CD4-positive, alpha-beta T cell treated with Interleukin-17A for 4 hours (primary cell): Measurements from ENCODE around the gene RNF11.

Source experiments
- DNase-seq: peaks from one replicate; pipeline ENCODE4 v3.0.0-alpha.2; 2020; ENCODE audit warnings: mixed read lengths

Gene RNF11

DNA sequence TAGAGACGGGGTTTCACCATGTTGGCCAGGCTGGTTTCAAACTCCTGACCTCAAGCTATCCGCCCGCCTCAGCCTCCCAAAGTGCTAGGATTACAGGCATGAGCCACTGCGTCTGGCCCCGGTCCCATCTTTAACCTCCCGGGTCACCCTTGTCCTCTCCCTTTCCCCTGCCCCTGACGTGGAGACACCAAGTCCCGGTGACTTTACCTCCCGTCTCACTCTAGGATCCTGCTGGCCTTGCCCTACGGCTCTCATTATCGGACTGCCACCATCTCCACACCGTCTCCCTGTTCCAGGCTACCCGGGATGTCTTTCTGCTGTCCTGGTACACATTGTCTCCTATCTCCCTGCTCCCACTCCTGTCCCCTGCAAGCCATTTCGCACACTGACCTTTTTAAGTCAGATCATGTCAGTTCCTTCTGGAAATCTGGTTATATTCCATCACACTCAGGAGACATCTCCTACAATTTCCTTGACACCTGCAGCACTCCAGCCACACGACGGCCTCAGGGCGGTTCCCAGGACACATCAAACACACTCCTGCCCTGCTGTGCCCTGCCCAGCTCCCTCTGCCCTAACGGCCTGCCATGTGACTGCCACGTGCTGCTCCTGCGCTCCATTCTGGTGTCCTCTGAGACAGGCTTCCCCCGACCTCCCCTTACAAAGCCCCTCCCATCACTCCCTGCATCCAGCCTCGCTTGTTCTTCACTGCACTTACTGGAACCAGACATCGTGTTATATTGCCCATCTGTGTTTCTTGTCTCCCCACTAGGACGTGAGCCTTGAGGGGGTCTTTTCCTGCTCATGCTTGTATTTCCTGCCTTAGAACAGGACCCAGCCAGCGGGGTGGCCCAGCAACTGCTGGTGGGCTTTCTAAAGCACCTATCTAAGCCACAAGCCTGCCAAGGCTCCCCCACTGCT is 61.6 kb downstream of the RNF11 start:
- DNase-seq, result no peak

DNA sequence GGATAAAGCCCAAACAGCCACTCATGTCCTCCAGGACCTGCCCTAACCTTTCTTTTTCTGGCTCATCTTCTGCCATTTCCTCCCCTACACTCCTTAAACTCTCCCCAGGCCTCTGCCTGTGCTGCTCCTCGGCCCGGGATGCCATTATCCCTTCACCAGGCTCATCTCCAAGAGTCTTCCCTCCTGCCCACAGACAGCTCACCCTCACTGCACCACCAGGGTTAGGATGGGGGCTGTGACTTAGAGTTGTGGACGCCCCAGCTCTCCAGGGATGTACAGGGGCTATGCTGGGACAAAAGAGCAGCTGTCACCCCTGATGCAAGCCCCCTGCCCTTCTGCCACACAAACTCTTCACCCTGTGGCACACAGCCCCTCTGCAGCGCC is 62.2 kb downstream of the RNF11 start:
- DNase-seq, result no peak

DNA sequence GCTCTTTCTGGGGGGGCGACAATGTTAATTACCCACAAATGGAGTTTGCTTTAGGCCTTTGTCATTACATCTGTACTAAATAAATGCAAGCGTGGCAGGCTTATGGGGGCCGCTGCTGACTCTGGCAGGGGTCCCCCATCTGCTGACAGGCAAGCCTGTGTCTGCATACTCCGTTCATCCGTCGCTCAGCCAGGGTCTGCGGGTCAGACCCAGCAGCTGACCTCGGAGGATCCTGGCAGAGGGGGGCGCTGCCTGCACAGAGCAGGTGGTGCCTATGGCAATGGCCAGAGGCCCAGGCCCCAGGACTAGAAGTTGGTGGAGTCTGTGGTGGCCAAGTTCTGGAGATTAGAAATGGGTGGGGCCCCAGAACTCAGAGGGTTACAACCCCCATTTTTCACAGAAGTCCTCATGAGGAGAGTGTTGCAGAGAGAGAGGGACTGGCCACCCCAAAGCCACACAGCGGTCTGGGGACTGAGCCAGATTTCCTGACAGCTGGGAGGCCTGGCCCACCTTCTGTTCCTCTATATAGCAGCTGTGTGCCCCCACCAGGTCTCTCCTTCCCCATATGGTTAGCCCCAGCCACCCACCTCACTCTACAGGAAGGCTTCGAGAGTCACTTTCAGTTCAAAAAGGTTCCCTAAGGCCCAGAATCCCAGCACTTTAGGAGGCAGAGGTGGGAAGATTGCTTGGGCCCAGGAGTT is 63.3 kb downstream of the RNF11 start:
- DNase-seq, result no peak

DNA sequence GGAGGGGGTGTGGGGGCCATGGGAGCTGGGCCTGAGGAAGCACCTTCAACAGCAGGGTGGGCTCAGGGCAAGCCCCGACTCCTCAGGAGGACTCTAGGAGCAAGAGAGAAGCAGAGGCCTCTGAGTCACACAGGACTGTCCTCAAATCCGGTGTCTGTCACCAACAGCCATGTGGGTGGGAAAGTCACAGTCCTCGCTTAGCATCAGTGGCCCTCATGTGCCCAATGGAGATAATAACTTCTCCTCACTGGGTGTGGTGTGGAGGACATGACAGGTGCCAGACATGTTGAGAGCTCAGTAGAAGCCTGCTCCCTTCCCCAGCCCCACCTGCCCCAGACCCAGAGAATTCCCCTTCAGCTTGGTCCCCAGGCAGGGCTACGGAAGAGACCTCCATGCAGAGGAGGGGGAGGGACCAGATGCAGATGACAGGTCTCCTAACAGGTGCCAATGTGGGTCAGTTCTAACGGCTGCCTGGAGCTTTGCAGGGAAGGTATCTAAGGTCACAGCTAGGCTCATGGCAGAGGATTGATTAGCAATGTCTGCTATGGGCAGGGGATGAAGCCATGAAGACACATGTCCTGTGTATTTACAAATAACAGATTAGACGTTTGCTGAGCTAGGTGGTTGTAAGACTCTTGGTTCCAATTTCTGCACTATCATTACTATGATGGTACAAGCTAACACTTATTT is 64.1 kb downstream of the RNF11 start:
- no peak for DNase-seq

DNA sequence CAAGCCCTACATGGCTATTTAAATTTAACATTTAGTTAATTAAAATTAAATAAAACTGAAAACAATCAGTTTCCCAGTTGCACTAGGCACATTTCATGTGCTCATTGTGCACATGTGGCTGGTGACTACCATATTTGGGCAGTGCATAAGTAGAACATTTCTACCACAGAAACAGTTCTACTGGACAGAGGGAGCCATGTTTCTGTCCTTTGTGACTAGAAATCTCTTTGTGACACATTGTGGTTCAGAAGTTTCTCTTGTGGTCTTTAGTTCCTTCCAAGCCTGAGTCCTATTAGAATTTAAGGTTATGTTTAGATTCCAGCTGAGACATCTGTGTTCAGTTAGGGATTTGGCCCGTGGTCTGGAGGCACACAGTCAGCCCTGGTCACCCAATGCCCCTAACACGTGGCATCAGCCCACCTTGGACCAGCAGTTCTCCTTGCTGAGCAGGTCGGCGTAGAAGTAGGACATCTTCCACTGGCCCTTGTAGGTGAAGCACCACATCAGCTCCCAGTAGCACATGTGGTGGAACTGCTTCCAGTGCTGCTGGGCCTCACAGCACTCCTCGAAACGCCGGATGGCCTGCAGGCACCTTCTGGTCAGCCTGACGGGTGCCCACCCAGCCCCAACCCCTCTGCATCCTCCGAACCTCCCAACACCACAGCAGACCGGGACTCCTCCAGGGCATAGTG is 65.2 kb downstream of the RNF11 start:
- no peak for DNase-seq

DNA sequence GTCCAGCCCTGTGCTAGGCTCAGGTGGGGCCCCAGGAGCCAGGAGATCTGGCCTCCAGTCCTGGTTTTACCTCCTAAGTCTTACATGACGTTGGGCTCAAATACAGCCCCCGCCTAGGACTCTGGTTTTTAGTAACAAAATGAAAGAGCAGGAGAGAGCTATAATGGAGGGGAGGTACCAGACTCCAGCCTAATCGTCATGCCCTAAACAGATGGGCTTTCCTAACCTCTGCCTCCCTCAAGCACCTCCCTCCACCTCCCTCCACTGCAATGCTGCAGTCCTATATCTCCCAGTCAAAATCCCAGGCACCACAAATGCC is 65.7 kb downstream of the RNF11 start:
- DNase-seq, result no peak

DNA sequence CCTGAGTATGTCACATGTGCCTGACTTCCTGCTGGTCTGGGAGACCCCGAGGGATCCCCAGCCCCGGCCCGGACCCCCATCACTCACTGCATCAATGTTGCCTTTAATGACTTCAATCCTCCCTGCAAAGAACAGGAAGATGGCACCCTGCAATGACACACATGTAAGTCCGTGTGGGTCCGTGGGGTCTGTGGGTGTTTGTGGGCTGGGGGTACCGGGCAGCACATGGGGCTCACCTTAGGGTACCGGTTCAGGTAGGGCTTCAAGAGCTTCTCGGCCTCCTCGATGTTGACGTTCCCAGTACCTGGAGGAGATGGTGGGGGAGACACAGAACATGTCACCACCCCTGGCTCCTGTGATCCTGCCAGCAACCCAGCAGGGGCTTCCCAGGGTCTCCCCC is 66.2 kb downstream of the RNF11 start:
- no peak for DNase-seq

DNA sequence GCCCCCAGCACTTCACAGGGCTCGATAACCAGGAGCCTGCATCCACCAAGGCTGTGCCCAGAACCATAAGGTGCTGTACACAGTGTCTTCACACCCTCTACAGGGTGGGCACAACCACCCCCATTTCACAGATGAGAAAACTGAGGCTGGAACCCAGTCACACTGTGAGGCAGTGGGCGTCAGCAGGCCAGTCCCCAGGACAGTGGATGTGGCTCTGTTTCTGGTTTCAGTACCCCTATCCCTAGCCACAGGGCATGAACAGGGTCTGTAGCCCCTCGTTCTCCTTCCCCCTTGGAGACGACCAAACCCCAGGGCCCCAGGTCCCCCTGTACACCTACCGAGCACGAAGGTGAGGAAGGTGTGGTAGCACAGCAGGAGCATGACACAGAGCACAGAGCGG is 66.7 kb downstream of the RNF11 start:
- DNase-seq, result no peak

DNA sequence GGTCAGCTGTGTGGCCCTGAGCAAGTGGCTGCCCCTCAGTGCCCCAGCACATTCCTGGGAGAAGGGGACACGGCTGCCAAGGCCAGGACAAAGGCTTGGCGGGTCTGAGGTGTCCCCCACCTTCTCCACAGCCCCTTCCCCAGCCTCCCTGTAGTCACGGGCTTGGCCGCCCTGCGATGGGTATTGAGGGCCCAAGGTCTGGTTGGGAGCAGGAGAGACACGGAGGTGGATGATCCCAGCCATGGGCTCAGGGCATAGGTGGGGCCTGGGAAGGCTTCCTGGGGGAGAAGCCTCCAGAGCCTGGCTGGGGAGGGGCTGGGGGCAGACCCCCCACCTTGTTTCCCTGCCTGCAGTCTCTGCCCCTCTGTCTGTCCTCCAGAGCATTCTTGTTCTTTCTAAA is 67.2 kb downstream of the RNF11 start:
- DNase-seq, result no peak

DNA sequence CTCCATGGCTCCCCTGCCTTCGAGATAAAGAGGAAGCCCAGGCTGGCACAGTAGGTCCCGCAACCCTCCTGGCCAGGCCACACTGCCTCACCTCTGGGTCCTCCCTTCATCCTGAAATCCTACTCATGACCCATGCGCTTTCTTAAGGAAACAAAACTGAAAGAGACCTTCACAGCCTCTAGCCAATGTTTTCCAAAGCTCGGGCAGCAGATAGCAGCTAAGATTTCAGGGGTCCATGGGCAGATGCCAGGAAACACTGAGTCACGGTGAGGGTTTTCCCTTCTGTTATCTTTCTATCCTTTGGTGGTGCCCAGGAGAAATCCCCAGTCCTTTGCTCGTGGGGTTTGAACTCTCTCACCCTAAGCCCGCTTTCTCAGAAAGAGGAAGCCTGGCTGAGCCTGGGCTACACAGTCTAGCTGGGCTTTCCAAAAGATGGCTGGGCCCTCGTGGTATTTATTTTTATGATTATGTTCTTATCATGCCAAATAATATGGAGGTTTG is 67.7 kb downstream of the RNF11 start:
- no peak for DNase-seq

DNA sequence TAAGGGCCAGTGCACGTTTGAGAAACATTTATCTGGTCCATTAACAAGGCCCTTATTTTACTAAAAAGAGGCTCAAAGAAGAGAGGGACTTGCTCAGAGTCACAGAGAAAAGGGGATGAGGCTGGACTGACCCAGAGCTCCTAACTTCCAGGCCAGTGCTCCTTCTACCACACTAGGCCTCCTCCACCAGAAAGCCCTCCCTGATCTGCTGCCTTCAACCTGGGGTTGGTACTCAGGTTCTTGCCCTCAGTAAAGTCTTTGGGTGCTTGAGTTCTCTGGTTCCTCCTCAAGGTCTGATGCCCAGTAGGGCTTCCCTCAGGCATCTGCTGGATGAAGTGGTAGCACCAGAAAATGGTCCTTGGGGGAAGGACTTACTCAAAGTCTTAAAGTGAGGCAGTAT is 68.3 kb downstream of the RNF11 start:
- DNase-seq, result no peak

DNA sequence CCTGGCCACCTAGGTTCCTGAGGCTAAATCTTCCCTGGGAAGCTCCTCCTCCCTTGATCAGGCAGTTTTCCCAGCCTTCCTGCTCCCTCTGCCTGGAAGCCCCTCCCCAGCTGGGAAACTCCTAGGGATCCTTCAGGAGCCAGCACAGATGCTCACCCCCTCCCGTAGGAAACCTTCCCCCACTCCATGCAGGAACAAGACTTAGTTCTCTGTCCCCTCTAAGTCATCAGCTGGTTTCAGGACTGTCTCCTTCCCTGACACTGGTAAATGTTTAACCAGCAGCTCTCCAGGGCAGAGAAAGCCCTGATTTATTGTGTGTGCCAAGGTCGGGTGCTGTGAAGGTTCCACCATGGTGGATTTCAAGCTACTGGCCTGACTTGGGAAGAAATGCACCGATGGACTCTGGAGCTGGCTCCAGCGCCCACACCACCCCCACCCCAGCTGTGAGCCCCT is 69.3 kb downstream of the RNF11 start:
- DNase-seq, result no peak

DNA sequence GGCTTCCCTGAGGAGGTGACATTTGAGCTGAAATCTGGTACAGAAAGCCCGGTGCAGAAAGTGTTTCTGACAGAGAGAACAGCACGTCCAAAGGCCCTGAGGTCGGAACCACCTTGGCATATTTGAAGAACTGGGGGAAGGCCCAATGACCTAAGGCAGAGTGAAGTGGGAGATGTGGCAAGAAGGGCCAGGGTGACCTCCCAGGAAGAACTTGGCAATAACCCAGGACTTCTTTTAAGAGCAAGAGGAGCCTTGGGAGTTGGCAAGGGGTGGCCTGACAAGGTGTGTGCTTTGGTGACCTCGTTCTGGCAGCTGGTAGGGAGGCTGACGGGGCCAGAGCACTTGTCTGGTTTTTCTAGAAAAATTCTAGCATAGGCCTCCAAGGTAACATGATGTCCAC is 70.9 kb downstream of the RNF11 start:
- no peak for DNase-seq

DNA sequence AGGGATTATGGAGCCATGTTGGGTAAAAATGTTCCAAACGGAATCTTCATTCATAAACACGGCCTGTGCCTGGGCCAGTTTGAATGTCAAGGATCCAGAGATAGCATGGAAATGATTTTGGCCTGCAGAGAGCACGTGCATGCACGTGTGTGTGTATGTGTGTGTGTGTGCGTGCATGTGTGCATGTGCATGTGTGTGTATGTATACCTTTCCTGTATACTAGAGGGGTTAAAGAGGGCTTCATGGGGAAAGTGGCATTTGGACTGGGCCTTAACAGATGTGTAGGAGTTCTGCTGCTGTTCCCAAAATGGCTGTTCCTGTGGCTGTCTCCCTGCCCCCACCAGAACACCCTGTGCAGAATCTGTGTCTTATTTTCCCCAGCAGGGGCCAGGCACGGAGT is 72.6 kb downstream of the RNF11 start:
- no peak for DNase-seq

DNA sequence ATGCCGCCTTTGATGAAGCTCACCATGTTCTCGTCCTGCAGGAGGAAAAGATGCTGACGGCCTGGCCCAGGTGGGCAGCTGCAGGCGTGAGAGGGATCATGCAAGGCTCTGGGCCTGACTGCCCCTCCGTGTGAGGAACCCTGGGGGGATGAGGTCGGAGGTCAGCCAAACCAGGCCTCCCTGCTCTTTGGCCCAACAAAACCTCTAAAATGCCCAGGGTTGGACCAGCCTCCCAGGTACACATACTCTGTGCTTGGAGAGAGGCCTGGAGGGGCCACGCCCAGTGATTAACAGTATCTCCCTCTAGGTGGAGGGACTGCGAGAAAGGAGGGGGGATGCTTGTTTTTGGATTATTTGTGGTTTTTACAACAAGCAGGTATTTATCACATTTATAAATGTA is 73.2 kb downstream of the RNF11 start:
- no peak for DNase-seq

DNA sequence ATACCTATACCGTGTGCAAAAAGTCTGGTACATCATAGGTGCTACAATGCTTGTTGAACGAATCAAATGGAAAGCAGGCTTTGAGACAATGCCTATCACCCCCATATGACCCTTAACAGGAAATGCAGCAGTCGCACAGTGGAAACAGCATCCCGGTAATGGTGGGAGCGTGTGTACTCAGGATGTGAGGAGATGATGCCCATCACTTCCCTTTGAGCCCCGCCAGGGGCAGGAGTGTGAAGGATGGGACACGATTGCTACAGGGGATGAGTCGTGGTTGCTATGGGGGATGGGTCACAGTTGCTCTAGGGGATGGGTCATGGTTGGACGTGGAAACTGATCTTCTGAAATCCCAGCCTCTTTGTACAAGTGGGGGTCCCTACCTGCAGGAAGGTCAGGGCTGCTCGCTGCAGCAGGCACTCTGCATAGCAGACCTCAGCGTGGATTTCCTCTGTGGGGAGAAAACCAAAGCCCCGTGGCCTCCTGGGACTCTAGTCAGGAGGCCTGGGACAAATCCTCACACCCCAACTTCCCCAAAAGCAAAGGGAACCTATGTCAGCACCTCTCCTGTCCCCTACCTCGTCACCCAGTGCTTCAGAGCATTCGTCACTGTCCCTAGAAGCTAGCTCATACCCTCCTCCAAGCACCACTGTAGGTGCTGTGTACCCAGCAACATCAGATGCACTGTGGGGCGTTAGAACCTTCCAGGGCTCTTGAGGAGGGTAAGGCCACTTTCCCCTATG is 75.0 kb downstream of the RNF11 start:
- DNase-seq, result no peak

DNA sequence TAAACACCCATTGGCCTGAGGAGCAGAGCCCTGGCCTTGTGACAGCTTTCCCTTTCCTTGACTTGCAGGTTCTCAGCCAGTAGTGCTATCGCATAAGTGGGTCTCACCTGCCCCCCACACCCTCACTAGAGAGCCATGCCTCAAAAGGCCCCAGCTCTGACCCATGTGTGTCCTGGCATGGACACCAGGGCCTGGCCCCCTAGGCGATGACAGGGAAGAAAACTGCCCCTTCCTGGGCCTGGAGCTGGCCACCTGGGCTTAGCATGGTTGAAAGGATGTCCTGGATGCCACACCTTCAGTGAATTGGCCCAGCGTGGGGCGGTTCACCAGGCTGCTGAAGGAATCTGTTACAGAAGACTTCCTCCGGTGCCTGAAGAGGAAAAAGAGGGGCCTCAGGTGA is 75.8 kb downstream of the RNF11 start:
- no peak for DNase-seq

DNA sequence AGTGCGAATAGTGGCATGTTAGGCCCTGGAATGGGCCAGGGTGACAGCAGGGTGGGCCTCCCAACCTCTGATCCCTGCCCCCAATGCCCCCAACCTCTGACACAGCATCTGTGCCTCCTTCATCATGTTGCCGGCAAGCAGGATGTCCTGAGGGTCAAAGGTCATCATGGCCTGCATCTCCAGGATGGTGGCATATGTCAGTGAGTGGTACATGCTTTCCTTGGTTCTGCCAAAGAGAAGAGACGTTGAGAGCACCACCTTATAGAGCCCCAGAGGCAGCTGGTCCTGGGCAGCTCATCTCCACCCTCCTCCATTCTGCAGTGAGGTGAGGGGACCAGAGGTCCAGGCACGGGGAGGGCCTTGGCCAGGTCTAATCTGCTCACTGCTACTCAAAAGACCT is 76.6 kb downstream of the RNF11 start:
- DNase-seq, result no peak

DNA sequence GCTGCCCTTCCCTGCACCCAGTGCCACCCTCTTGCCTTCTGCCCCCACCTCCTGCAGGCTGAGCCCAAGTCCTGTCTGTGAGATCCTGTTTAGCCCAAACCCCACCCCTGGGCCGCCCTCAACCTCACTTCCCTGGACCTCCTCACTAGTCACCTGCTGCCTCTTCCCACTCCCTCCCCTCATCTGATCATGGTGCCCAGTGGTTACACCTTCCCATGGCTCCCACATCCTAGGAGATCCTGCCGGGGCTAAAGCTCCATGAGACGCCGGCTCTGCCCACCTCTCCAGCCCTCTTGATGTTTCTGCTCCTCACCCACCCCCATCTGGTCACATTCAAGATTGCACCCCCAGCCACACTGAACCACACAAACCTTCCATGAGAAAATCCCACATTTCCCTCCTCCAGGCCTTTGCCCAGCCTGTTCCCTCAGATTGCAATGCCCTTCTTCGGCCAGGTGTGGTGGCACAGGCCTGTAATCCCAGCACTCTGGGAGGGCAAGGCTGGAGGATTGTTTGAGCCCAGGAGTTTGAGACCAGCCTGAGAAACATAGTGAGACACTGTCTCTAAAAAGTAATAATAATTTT is 77.3 kb downstream of the RNF11 start:
- DNase-seq, result no peak

DNA sequence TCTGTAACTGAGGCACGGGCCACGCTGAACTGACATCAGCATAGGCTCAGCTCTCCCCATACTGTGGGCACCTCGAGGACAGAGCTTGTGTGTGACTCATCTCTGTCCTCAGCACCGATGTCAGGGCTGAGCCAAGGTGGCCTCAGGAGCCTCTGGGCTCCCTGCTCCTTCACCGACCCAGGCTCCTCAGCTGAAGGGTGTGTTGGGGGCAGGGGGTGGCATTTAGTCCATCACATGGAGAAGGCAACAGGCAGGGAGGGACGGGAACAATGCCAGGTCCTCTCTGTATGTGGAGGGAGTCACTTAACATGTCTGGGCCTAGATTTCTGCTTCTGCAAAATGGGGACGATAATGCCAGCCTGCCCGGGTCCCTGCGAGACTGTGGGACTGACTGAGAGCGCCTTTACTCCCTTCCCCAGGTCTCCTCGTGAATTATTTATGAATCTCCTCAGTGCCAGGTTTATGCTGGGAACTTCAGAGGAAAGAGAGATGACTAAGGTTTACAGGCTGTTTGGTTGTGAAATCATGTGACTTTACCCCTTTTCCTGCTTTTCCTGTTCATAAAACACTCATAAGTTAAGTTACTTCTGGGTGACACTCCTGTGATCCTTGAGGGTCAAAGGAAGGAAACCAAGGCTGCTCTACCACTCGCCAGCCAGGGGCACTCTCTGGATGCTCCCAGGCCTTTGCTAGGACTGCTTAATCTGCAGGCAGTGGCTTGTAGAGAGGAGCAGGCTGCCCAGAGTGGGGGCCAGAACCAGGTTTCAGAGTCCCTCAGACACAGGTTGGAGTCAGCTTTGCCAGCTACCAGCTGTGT is 78.1 kb downstream of the RNF11 start:
- no peak for DNase-seq

DNA sequence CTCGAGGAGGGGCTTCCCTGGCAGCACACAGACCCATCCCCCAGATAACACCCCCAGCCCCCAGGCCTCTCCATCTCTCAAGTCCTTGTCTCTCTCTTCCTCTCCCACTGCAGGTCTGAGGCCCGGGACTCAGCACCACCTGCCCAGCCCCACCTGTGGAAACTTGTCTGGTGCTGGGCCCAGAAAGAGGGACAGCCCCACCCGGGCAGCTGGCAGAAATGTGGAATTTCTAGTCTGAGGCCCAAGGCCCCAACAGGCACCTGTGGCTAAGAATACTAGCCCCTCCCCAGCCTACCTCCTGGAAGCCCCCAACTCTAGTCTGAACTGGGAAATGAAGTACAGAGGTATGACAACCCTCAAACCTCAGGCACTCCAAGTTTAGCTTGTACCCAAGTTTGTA is 78.9 kb downstream of the RNF11 start:
- DNase-seq, result no peak
